SW 1271 (cell line): ENCODE data around the gene KLHL6.
"Not testable (repeated sequence)": the region's sequence is repeated elsewhere in the genome, so short reads cannot be mapped to it uniquely, and the experiment has no call there.

Source experiments
- DNase-seq, 2 experiments: peaks; one replicate each; lab custom pipeline; 2025; lab: John Stamatoyannopoulos, UW

Gene KLHL6

GRCh38 chr3:183487016-183487415 lies 68.5 kb downstream of the KLHL6 start:
- no peak for DNase-seq

GRCh38 chr3:183486472-183486871 lies 69.0 kb downstream of the KLHL6 start:
- DNase-seq: no peak

GRCh38 chr3:183485585-183485984 lies 69.9 kb downstream of the KLHL6 start:
- DNase-seq: no peak

- no peak for DNase-seq
Measured at GRCh38 chr3:183485093-183485492, 70.4 kb downstream of the KLHL6 start.

GRCh38 chr3:183484431-183485075 lies 71.0 kb downstream of the KLHL6 start:
- no peak for DNase-seq

GRCh38 chr3:183481582-183481981 lies 73.9 kb downstream of the KLHL6 start:
- DNase-seq: no peak

DNA sequence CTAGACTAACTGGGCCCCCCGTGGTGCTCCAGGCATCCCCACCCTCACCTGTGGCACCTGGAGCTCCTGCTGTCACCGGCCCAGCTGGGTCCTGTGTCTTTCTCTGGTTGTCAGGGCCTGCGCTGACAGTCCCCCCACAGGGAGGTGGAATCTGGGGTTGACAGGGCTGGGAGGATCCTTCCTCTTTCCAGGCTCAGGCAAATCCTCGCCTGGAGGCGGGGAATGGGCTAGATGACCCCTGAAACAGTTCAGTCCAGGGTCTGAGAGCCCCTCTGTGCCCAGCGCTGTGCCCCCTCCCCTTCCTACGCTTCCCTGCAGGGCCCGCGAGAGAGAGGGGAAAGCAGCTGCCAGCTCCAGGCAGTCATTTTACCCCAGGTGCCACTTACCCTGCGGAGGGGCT lies 77.0 kb downstream of the KLHL6 start:
- no peak for DNase-seq

DNA sequence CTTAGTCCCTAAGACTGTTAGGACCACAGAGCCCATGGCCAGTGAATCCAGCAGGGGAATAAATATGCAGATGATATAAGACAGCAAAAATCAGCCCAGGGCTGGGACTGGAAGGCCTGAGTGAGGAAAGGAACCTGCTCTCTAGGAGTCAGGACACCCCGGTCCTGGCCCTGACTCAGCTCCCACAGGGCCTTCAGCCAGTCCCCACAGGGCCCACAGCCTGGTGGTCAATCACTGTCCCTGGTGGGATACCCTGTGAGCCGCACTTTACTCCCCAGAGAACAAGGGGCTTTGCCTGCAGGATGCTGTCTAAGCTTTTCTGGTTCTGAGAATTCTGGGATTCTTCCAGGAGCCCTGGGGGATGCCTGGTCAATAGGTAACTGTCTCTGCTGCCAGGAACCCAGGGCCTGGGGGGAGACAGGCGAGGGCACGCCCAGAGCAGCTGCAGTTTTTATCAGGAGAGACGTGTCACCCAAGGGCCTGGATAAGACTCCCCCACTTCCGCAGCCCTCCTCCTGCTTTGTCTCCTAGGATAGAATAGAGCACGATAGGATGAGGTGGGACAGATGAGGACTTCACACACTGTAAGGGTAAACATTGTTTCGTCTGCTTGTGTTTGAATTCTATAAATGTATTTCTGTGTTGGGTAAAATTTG lies 77.6 kb downstream of the KLHL6 start:
- no peak for DNase-seq

DNA sequence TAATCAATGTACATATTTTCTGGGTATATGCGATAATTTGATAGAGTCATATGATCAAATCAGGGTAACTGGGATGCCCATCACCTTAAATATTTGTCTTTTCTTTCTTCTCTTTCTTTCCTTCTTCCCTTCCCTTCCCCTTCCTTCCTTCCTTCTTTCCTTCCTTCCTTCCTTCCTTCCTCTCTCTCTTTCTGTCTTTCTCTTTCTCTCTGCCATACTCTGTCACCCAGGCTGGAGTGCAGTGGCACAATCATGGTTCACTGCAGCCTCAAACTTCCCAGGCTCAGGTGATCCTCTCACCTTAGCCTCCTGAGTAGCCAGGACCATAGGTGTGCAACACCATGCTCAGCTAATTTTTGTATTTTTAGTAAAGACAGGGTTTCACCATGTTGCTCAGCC lies 79.7 kb downstream of the KLHL6 start:
- DNase-seq: not testable (repeated sequence)

- no peak for DNase-seq
Measured at GRCh38 chr3:183475016-183475763, 80.3 kb downstream of the KLHL6 start.

- DNase-seq: no peak
Measured at GRCh38 chr3:183473969-183474368, 81.5 kb downstream of the KLHL6 start.

DNA sequence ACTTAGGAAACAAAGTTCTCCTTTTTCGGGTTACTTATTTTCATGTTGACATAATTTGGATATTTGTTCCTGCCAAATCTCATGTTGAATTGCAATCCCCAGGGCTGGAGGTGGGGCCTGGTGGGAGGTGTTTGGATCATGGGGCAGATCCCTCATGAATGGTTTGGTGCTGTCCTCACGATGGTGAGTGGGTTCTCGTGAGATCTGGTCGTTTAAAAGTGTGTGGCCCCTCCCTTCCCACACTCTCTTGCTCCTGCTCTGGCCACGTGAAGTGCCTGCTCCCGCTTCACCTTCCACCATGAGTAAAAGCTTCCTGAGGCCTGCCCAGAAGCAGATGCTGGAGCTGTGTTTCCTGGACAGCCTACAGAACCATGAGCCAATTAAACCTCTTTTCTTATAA lies 83.4 kb downstream of the KLHL6 start:
- DNase-seq: no peak

GRCh38 chr3:183468424-183468823 lies 87.1 kb downstream of the KLHL6 start:
- no peak for DNase-seq

DNA sequence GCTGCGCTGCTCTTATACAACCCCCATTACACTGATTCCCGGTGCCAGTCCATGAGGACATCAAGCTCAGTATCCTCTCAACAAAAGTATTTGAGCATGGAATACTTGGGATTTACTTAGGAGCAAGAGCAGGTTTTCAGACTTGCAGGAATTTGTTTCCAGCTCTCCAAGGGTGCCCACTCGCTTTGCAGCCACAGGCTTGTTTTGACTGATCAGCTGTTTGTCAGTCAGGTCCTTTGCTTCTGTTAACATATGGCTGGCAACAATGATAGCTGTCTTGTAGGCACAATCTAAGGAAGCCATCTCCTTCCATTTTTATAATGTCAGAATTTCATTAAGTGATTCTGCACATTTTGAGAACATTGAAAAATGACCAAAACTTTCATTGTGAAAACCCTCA lies 88.9 kb downstream of the KLHL6 start:
- DNase-seq: no peak

DNA sequence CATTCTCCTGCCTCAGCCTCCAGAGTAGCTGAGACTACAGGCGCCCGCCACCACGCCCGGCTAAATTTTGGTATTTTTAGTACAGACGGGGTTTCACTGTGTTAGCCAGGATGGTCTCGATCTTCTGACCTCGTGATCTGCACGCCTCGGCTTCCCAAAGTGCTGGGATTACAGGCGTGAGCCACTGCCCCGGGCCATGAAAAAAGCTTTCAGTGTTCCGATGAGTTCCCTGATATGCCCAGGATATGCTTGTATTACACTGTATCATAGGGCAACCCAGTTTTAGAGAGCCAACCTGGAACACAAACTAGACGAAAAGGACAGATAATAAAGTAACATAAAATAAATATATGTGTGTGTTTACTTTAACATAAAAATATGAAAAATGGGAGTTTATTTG lies 89.8 kb downstream of the KLHL6 start:
- not testable (repeated sequence) for DNase-seq

DNA sequence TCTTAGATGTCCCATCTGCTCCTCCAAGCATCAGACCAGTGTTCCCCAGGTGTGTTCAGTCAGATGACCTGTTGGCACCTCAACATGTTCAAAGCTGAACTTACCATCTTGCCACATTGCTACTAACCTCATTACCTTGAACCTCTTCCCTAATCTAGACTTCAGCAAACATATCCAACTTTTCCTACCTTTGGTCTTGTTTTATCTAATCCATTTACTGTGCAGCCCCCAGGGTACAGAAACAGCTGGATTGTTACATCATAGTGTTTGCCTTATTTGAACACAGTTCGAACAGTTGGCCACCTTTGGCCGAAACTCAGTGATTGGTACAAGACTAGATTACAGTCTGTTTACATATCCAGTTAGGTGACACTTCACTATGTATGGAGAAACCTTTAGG lies 91.0 kb downstream of the KLHL6 start:
- DNase-seq: no peak

DNA sequence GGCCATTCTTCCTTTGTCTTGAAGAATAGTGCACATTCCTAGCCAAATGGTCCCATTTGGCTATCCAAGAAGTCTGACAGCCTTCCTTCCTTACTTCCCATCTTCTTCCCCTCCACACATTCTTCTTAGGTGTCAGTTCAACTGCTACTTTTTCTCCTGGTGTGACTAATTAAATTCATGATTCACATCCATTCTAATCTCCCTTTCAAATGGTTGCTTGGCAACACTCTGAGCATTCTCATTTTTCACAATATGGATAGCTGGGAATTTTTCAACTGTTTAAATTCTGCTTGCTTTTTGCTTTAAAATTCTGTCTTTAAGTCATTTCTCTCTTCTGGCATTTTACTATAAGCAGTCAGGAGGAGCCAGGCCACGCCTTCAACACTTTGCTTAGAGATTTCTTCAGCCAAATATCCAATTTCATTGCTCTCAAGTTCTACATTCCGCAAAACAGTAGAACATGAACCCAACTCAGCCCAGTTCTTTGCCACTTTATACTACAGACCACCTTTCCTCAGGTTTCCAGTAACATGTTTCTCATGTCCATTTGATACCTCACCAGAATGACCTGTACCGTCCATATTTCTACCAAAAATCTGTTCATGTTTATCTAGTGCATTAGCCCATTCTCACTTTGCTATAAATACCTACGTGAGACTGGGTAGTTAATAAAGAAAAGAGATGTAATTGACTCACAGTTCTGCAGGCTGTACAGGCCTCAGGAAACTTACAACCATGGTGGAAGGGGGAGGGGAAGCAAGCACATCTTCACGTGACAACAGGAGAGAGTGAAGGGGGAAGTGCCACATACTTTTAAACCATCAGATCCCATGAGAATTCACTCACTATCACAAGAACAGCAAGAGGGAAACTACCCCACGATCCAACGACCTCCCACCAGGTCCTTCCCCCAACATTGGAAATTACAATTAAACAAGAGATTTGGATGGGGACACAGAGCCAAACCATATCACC lies 95.1 kb downstream of the KLHL6 start:
- no peak for DNase-seq

GRCh38 chr3:183455089-183455488 lies 100.4 kb downstream of the KLHL6 start:
- no peak for DNase-seq

DNA sequence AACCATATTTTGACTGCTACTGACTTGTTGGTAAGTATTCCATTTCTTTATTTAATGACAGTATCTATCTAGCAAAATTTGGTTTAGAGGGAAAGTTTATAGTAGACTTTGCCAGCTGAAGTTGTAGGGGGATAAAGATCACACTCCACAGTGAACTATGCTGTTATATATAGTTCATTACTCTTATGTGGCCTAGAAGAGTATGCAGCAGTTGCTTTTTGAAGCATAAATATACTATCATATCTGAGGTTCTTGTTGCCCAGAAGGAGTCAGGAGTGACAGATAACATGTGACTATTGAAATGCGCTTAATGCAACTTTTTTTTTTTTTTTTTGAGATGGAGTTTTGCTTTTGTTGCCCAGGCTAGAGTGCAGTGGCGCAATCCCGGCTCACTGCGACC lies 101.4 kb downstream of the KLHL6 start:
- DNase-seq: no peak

GRCh38 chr3:183449791-183450190 lies 105.7 kb downstream of the KLHL6 start:
- DNase-seq: no peak

- peak; percentile 6 to 17 for DNase-seq
Measured at GRCh38 chr3:183449391-183449790, 106.1 kb downstream of the KLHL6 start.
